ENCODE measurements around the gene GIPC3.

GIPC3 gene

GRCh38 chr19:3585301-3586126 lies at the start of gene GIPC3:
GIPC3 (plus strand) TSS chr19:3585478; CDS start chr19:3585598, 120 bp downstream.
- no peak for DNase-seq (ENCODE audit: low read depth, low spot score)

- no peak for DNase-seq (ENCODE audit: low read depth, low spot score)
Measured at GRCh38 chr19:3535563-3535965, 49.7 kb upstream of the GIPC3 start.

GRCh38 chr19:3535981-3536380 lies 49.3 kb upstream of the GIPC3 start:
- no peak for DNase-seq (ENCODE audit: low read depth, low spot score)

- DNase-seq (ENCODE audit: low read depth, low spot score): no peak
Measured at GRCh38 chr19:3536429-3537100, 48.7 kb upstream of the GIPC3 start.

GRCh38 chr19:3537101-3537437 lies 48.2 kb upstream of the GIPC3 start:
- DNase-seq (ENCODE audit: low read depth, low spot score): no peak

GRCh38 chr19:3537438-3538240 lies 47.6 kb upstream of the GIPC3 start:
- DNase-seq (ENCODE audit: low read depth, low spot score): no peak

GRCh38 chr19:3538258-3538929 lies 46.9 kb upstream of the GIPC3 start:
- DNase-seq (ENCODE audit: low read depth, low spot score): no peak

- no peak for DNase-seq (ENCODE audit: low read depth, low spot score)
Measured at GRCh38 chr19:3538965-3539755, 46.1 kb upstream of the GIPC3 start, which contains the start of gene TEKTIP1. TEKTIP1 (plus strand) TSS chr19:3539174; CDS start chr19:3539178, 4 bp downstream.

GRCh38 chr19:3539756-3540118 lies 45.5 kb upstream of the GIPC3 start:
- DNase-seq (ENCODE audit: low read depth, low spot score): no peak

GRCh38 chr19:3543150-3544057 lies 41.9 kb upstream of the GIPC3 start:
- DNase-seq (ENCODE audit: low read depth, low spot score): no peak

GRCh38 chr19:3544058-3544376 lies 41.3 kb upstream of the GIPC3 start:
- no peak for DNase-seq (ENCODE audit: low read depth, low spot score)

GRCh38 chr19:3544742-3545668 lies 40.3 kb upstream of the GIPC3 start:
- DNase-seq (ENCODE audit: low read depth, low spot score): peak; percentile 74

- no peak for DNase-seq (ENCODE audit: low read depth, low spot score)
Measured at GRCh38 chr19:3545669-3546034, 39.6 kb upstream of the GIPC3 start.

GRCh38 chr19:3546119-3546518 lies 39.2 kb upstream of the GIPC3 start:
- no peak for DNase-seq (ENCODE audit: low read depth, low spot score)

GRCh38 chr19:3547301-3547731 lies 38.0 kb upstream of the GIPC3 start:
- DNase-seq (ENCODE audit: low read depth, low spot score): no peak

- no peak for DNase-seq (ENCODE audit: low read depth, low spot score)
Measured at GRCh38 chr19:3547767-3548282, 37.5 kb upstream of the GIPC3 start.

- peak; percentile 46 for DNase-seq (ENCODE audit: low read depth, low spot score)
Measured at GRCh38 chr19:3548606-3549005, 36.7 kb upstream of the GIPC3 start.

GRCh38 chr19:3549816-3550215 lies 35.5 kb upstream of the GIPC3 start:
- DNase-seq (ENCODE audit: low read depth, low spot score): no peak

Measured in astrocyte of the hippocampus (primary cell).